Upper lobe of left lung (tissue), 6 donors: ENCODE data around the gene NFATC2. TPM values are rescaled to one million over a fixed set of nuclear protein-coding genes. Genes with fewer than 3 reads are reported as not detected.

ENCODE experiments used
- ATAC-seq, 2 donors: fragments of 200-7000 bp; cut with Tn5 transposase; one replicate each; pipeline ENCODE4 v1.9.1; 2022; ENCODE audit warnings: mild to moderate bottlenecking in 2 of 2, moderate library complexity in 2 of 2; ENCODE audit not compliant: low FRiP score in 2 of 2
- DNase-seq, 2 donors: peaks; one replicate each; pipeline ENCODE4 v3.0.0-alpha.2; 2019 to 2020
- H3K27ac ChIP-seq, 4 donors: fragments of 200-600 bp; sonication (generic); one replicate each; pipeline ENCODE4 v1.5.1; 2016 to 2019
- H3K27me3 ChIP-seq, 4 donors: fragments of 200-600 bp; sonication (generic); one replicate each; pipeline ENCODE4 v1.5.1; 2017 to 2019
- H3K36me3 ChIP-seq, 4 donors: fragments of 200-600 bp; sonication (generic); one replicate each; pipeline ENCODE4 v1.5.1; 2016 to 2019
- H3K4me1 ChIP-seq, 4 donors: fragments of 200-600 bp; sonication (generic); one replicate each; pipeline ENCODE4 v1.5.1; 2018 to 2019
- H3K4me3 ChIP-seq, 4 donors: fragments of 200-600 bp; sonication (generic); one replicate each; pipeline ENCODE4 v1.5.1; 2017 to 2019; ENCODE audit warnings: mild to moderate bottlenecking in 2 of 4, moderate library complexity in 1 of 4
- H3K9me3 ChIP-seq, 4 donors: fragments of 200-600 bp; sonication (generic); one replicate each; pipeline ENCODE4 v1.5.1; 2018 to 2019
- EP300 ChIP-seq, 4 donors: sonication (generic); formaldehyde crosslinking; IDR thresholded peaks; one replicate each; pipeline ENCODE4 v1.5.1; 2017; ENCODE audit warnings: antibody characterized with exemption in 4 of 4, control low read depth in 2 of 4
- POLR2A ChIP-seq, 4 donors: fragments of 450-650 bp; IDR thresholded peaks; one replicate each; pipeline ENCODE4 v1.5.1; 2016 to 2017; ENCODE audit warnings: antibody characterized with exemption in 4 of 4, mild to moderate bottlenecking in 2 of 4
- POLR2AphosphoS5 ChIP-seq, 2 donors: sonication (generic); formaldehyde crosslinking; IDR thresholded peaks; one replicate each; pipeline ENCODE4 v1.5.1; 2017; ENCODE audit warnings: antibody characterized with exemption in 2 of 2
- WGBS, 2 donors: methylation state at CpG; one replicate each; pipeline ENCODE4 v1.1.5; 2017 to 2018; 5-methylcytosine and 5-hydroxymethylcytosine counted together
- total RNA-seq, 6 donors: library from RNA; depleted of rRNA in 4 of 6; stranded (reverse); fragments of >200 nt in 4 of 6; gene quantifications; one replicate each; pipeline versions ENCODE4 v1.1.0 to v1.2.1, GENCODE V29; 2016 to 2021
- TF ChIP-seq, protein P1 (sequence below), 6 experiments: fragments of 450-650 bp in 4 of 6; fragments of 200-600 bp in 2 of 6; sonication (generic) in 2 of 6; IDR thresholded peaks; one replicate each; pipeline ENCODE4 v1.5.1; 2016 to 2019; ENCODE audit warnings: antibody characterized with exemption in 6 of 6
- donor health status: DM: no; HTN: no; CAD: no; lungs with moderate emphysema.
- donor health status: DM: no; HTN: yes; CAD: no; lungs with severe emphysema.

The NFATC2 gene
- total RNA-seq, 6 donors from 2014 or later: 5.1 to 28.1 (median 7.6) TPM

DNA sequence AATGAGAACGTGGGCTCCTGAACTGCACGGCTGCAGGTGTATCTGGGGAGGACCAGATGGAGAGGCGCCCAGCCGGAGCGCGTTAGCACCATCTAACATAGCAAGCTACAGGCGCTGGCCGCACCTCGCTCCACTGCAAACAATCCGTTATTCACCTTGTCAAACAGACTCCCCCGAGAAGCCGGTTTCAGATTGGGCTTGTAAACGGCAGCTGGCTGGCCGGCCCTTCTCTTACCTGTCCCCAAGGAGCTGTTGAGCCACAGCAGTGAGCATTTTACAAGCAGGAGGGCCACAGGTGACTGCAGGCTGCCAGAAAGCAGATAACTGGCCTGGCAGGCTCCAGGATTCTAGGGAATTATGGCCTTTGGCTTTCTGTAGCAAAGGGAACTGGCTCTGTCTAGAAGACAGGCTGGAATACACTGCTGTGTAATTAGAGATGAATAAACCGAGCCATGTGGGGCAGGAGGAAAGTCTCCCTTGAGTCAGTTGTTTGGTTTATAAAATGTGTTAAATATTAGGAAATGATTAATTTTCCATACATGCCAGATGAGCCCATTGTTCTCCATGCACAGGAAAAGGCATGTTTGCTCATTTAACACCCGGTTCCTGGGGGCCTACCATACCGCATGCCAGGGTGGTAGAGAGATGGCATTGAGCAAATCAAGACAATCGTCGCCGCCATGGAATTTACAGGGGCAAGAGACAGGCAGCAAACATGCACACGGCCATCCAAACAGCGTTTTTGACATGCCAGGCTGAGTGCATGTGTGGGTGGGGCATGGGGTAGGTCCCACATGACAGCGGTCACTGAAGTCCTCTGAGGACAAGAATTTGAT is 159.3 kb downstream of the NFATC2 start:
- ATAC-seq (no peak), DNase-seq (peak in 1 of 2 donors; percentile 50)
- TF ChIP-seq, protein P1, sequence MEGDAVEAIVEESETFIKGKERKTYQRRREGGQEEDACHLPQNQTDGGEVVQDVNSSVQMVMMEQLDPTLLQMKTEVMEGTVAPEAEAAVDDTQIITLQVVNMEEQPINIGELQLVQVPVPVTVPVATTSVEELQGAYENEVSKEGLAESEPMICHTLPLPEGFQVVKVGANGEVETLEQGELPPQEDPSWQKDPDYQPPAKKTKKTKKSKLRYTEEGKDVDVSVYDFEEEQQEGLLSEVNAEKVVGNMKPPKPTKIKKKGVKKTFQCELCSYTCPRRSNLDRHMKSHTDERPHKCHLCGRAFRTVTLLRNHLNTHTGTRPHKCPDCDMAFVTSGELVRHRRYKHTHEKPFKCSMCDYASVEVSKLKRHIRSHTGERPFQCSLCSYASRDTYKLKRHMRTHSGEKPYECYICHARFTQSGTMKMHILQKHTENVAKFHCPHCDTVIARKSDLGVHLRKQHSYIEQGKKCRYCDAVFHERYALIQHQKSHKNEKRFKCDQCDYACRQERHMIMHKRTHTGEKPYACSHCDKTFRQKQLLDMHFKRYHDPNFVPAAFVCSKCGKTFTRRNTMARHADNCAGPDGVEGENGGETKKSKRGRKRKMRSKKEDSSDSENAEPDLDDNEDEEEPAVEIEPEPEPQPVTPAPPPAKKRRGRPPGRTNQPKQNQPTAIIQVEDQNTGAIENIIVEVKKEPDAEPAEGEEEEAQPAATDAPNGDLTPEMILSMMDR (IDR thresholded peaks at IDR 0.05): no peak
- TF ChIP-seq POLR2A (IDR thresholded peaks at IDR 0.05) (no peak), POLR2AphosphoS5 (IDR thresholded peaks at IDR 0.05) (no peak), EP300 (IDR thresholded peaks at IDR 0.05) (no peak)
- WGBS, 2 donors: 71 to 77% methylated on average over 13 to 23 of the region's 23 CpGs
- no peaks in the 10 kb centered on the region for H3K9me3 ChIP-seq
- H3K4me1 ChIP-seq: peaks cover 0 to 8% (median 5%) of the 10 kb centered on the region in 4 donors
- H3K27ac ChIP-seq: no peak overlapping the region
- no peaks in the 10 kb centered on the region for H3K36me3 ChIP-seq
- no peak overlapping the region for H3K4me3 ChIP-seq
- no peaks in the 10 kb centered on the region for H3K27me3 ChIP-seq

DNA sequence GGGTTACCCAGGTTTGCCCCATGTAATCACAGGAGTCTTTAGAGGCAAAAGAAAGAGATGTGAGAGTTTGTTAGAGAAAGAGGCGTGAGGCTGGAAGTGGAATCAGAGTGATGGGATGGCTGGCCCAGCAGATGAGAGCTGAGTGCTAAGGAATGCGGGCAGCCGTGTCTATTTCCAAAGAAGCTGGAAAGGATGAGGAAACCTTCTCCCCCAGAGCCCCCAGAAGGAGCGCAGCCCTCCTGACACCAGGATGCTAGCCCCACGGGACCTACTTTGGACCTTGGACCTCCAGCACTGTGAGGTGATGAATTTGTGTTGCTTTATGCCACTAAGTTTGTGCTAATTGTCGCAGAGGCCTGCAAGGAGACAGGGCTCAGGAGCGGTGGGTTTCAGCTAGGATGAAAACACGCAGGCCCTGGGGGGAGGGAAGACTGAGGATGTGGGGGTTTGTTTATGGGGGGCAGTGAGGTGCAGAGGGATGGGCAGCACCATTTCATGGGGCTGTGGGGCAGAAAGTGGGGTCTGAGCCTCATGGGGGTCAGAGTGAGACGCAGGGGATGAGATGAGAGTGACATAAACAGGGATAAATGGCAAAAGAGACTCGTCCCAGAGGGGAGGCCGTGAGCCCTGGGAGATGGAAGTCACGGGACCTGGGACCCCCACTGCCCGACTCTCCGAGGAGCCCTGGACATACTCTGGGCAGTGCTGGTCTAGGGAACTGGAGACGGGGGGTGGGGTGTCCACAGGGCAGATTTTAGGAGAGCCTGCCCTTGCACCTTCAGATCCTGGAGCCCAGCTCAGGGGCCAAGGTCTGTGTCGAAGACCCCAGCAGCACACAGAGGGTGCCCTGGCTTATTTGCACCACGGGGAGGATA is 160.2 kb downstream of the NFATC2 start:
- peaks cover 0 to 8% (median 4%) of the 10 kb centered on the region in 4 donors for H3K4me1 ChIP-seq
- H3K36me3 ChIP-seq: no peaks in the 10 kb centered on the region
- TF ChIP-seq, protein P1 (IDR thresholded peaks at IDR 0.05): no peak
- TF ChIP-seq POLR2AphosphoS5 (IDR thresholded peaks at IDR 0.05): no peak
- TF ChIP-seq EP300 (IDR thresholded peaks at IDR 0.05): no peak
- no peak for TF ChIP-seq POLR2A (IDR thresholded peaks at IDR 0.05)
- H3K27me3 ChIP-seq: no peaks in the 10 kb centered on the region
- H3K27ac ChIP-seq: no peak overlapping the region
- ATAC-seq: no peak
- H3K4me3 ChIP-seq: no peak overlapping the region
- no peak for DNase-seq
- 95% methylated on average over 13 to 15 of the region's 17 CpGs for WGBS, 2 donors
- H3K9me3 ChIP-seq: no peaks in the 10 kb centered on the region

DNA sequence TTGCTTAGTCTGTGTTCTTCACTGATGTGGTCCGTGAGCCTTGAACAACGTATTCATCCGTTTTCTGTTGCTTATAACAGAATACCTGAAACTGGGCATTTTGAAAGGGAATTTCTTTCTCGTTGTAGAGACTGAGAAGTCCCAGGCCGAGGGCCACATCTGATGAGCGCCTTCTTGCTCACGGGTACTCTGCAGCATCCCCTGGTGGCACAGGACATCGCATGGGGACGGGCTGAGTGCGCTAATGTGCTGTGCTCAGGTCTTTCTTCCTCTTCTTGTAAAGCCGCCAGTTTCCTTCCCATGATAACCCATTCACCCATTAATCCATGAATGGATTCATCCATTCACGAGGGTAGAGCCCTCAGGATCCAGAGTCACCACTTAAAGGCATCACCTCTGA is 161.0 kb downstream of the NFATC2 start:
- ATAC-seq (no peak), DNase-seq (no peak)
- Histone ChIP-seq H3K36me3 (no peaks in the 10 kb centered on the region), H3K4me3 (no peak overlapping the region), H3K27ac (no peak overlapping the region), H3K4me1 (peaks cover 0 to 8% (median 3%) of the 10 kb centered on the region in 4 donors), H3K27me3 (no peaks in the 10 kb centered on the region), H3K9me3 (no peaks in the 10 kb centered on the region)
- TF ChIP-seq, protein P1 (IDR thresholded peaks at IDR 0.05): no peak
- WGBS, 2 donors: 93 to 98% methylated on average over 12 of the region's 12 CpGs

DNA sequence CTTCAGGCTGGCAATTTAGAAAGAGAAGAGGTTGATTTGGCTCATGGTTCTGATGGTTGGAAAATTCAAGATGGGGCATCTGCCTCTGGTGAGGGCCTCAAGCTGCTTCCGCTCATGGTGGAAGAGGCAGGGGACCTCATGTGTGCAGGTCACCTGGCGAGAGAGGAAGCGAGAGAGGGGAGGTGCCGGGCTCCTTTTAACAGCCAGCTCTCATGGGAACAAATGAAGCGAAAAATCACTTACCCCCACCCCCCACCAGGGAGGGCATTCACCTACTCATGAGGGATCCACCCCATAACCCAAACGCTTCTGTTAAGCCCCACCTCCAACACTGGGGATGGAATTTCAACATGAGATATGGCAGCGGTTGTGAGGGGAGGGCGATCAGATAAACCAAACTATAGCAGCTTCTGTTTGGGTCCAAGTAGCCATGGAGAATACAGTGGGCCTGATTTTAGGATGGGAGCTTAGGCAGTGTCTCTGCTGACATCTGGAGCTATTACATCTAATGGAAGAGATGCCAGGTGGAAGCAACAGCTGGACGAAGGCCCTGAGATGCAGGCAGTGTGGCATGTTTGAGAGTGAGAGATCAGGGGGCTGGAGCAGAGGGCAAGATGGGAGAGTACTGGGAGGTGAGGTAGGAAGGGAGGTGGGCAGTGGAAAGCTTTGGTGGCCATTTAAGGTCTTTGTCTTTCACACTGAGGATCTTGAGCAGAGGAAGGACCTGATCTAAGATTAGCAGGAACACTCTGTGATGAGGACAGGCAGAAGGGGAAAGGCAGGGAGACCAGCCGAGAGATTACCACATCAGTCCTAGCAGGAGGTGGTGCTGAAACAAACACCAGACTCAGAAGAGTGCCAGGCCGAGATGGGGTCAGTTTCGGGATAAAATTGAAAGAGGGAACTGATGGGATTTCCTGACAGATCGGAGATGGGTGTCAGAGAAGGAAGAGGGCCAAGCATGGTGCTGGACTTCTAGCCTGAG is 161.8 kb downstream of the NFATC2 start:
- DNase-seq (no peak), ATAC-seq (no peak)
- TF ChIP-seq POLR2A (IDR thresholded peaks at IDR 0.05) (no peak), POLR2AphosphoS5 (IDR thresholded peaks at IDR 0.05) (no peak), EP300 (IDR thresholded peaks at IDR 0.05) (no peak)
- TF ChIP-seq, protein P1 (IDR thresholded peaks at IDR 0.05): no peak
- no peaks in the 10 kb centered on the region for H3K36me3 ChIP-seq
- H3K9me3 ChIP-seq: no peaks in the 10 kb centered on the region
- H3K4me1 ChIP-seq: peaks cover 0 to 8% (median 3%) of the 10 kb centered on the region in 4 donors
- whole genome bisulfite sequencing, 2 donors: 87% methylated on average over 13 of the region's 13 CpGs
- no peaks in the 10 kb centered on the region for H3K27me3 ChIP-seq
- no peak overlapping the region for H3K4me3 ChIP-seq
- H3K27ac ChIP-seq: no peak overlapping the region
